ENCODE data around the gene RFX8. TPM values are rescaled to one million over a fixed set of nuclear protein-coding genes. Genes with fewer than 3 reads are reported as not detected.

Gene RFX8
- total RNA-seq, 4 donors from 2014 or later = 0.94 to 2.9 (median 1.5) TPM

GRCh38 chr2:101416609-101417008 is 58.3 kb downstream of the RFX8 start:
- TF ChIP-seq CTCF (IDR thresholded peaks at IDR 0.05; ENCODE audit: low read depth) = no peak

GRCh38 chr2:101415884-101416283 is 59.0 kb downstream of the RFX8 start:
- TF ChIP-seq CTCF (IDR thresholded peaks at IDR 0.05; ENCODE audit: low read depth) = no peak

- no peak for TF ChIP-seq CTCF (IDR thresholded peaks at IDR 0.05; ENCODE audit: low read depth)
Measured at GRCh38 chr2:101415220-101415619, 59.7 kb downstream of the RFX8 start.

GRCh38 chr2:101412092-101412694 is 62.7 kb downstream of the RFX8 start:
- TF ChIP-seq CTCF (IDR thresholded peaks at IDR 0.05; ENCODE audit: low read depth) = no peak

- TF ChIP-seq CTCF (IDR thresholded peaks at IDR 0.05; ENCODE audit: low read depth) = no peak
Measured at GRCh38 chr2:101410746-101411145, 64.2 kb downstream of the RFX8 start.

GRCh38 chr2:101410114-101410513 is 64.8 kb downstream of the RFX8 start:
- TF ChIP-seq CTCF (IDR thresholded peaks at IDR 0.05; ENCODE audit: low read depth) = no peak

GRCh38 chr2:101409699-101410098 is 65.2 kb downstream of the RFX8 start:
- TF ChIP-seq CTCF (IDR thresholded peaks at IDR 0.05; ENCODE audit: low read depth) = no peak

All from subcutaneous adipose tissue (tissue), 4 donors.